Spinal cord (tissue), 10 donors: Measurements from ENCODE around the gene WTIP. TPM values are rescaled to one million over a fixed set of nuclear protein-coding genes. Genes with fewer than 3 reads are reported as not detected.
"Not testable (repeated sequence)": the region's sequence is repeated elsewhere in the genome, so short reads cannot be mapped to it uniquely, and the experiment has no call there.

Experiments used
- DNase-seq, 6 donors: peaks; one replicate each; pipeline versions ENCODE4 v3.0.0 to v3.0.0-alpha.2; 2013 to 2015; ENCODE audit warnings: low spot score in 6 of 6, low read depth in 4 of 6
- H3K27ac ChIP-seq: one replicate; pipeline ENCODE4 v1.5.1; 2013; ENCODE audit warnings: low read depth, low read length, control low read depth
- H3K27me3 ChIP-seq: one replicate; pipeline ENCODE4 v1.6.1; 2013; ENCODE audit warnings: low read length; ENCODE audit not compliant: control insufficient read depth, insufficient read depth
- H3K36me3 ChIP-seq: one replicate; pipeline ENCODE4 v1.6.1; 2013; ENCODE audit warnings: low read length; ENCODE audit not compliant: control insufficient read depth, insufficient read depth
- H3K4me1 ChIP-seq: one replicate; pipeline ENCODE4 v1.6.1; 2013; ENCODE audit warnings: low read length; ENCODE audit not compliant: control insufficient read depth, insufficient read depth
- H3K4me3 ChIP-seq: one replicate; pipeline ENCODE4 v1.5.1; 2013; ENCODE audit warnings: low read depth, low read length, control low read depth
- H3K9me3 ChIP-seq: one replicate; pipeline ENCODE4 v1.6.1; 2013; ENCODE audit warnings: low read length; ENCODE audit not compliant: control insufficient read depth, insufficient read depth
- WGBS: methylation state at CpG from one replicate; pipeline ENCODE4 v1.1.5; 2013; ENCODE audit warnings: missing lambda C conversion rate; ENCODE audit not compliant: insufficient coverage; 5-methylcytosine and 5-hydroxymethylcytosine counted together
- polyA plus RNA-seq, 2 donors: library from polyadenylated mRNA; unstranded; fragments of 120-200 nt; gene quantifications; one replicate each; pipeline ENCODE4 v1.2.1, GENCODE V29; 2013; ENCODE audit not compliant: insufficient read length in 2 of 2
- total RNA-seq, 2 donors: library from RNA; depleted of rRNA in 1 of 2; stranded (reverse); fragments of 120-200 nt in 1 of 2; fragments of >200 nt in 1 of 2; gene quantifications; one replicate each; pipeline versions ENCODE4 v1.2.3 to v1.2.4, GENCODE V29; 2013 to 2014
- donor health status: healthy.

WTIP gene
- total and polyA plus RNA-seq, 4 donors, result 17.3 to 39.9 (median 32.2) TPM

DNA sequence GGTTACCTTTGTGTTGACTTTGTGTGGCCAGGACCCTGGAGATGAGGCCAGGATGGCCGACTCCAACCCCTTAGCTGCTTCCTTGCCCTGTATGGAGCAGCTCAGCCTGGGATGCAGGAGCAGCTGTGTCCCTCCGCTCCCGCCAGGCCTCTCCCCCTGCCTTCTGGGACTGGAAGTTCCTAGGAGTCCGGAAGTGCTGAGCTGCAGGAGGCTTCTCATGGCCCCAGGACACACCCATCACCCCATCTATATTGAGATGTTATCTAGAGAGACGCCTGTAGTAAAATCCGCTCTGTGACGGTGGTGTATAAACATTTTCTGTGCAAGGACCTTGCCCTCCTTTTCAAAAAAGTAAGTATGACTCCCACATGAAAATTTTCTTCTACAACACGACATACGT, 27.0 kb downstream of the WTIP start:
- Histone ChIP-seq H3K4me1 (no peaks in the 10 kb centered on the region), H3K4me3 (no peak overlapping the region), H3K27me3 (no peaks in the 10 kb centered on the region), H3K9me3 (no peaks in the 10 kb centered on the region), H3K36me3 (no peaks in the 10 kb centered on the region), H3K27ac (no peak overlapping the region)
- no peak for DNase-seq
- WGBS, result 100% methylated on average over 1 of the region's 9 CpGs

DNA sequence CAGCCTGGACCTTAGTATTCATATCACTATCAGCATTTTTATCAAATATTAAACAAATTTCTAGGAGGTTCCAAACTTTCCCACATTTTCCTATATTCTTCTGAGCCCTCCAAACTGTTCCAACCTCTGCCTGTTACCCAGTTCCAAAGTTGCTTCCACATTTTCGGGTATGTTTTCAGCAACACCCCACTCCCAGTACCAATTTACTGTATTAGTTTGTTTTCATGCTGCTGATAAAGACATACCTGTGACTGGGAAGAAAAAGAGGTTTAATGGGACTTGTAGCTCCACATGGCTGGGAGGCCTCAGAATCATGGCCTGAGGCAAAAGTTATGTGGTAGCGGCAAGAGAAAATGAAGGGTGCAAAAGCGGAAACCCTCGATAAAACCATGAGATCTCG, 29.3 kb downstream of the WTIP start:
- WGBS, result no CpG with 5 or more reads among the region's 5 CpGs
- H3K4me3 ChIP-seq, H3K27ac ChIP-seq, H3K27me3 ChIP-seq, H3K36me3 ChIP-seq, DNase-seq, H3K4me1 ChIP-seq, H3K9me3 ChIP-seq: not testable (repeated sequence)

DNA sequence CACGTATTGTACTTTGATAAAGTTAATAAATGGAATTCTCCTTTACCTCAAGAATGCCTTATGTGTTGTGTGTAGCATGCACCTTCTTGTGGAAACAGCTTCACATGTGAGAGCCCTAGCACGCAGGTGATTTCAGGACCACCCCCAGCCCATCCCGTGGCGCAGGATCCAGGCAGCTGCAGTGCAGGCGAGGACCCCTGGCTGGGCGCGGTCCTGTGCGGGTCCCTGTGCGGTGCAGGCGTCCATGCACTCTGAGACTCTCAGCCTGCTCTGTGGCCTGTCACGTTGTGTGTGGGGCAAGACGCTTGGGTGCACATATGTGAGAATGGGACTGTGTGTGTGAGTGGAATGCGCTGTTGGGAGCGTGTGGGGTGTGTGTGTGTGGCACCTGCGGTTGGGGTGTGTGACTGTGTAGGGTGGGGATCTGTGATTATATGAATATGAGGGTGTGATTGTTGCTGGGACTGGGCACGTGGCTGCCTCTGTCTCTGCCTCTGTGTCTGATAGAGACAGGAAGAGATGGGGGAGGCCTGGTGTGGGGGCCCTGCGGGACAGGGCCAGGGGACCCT, 30.8 kb downstream of the WTIP start:
- H3K27ac ChIP-seq, result no peak overlapping the region
- no peak overlapping the region for H3K4me3 ChIP-seq
- no peaks in the 10 kb centered on the region for H3K27me3 ChIP-seq
- no peaks in the 10 kb centered on the region for H3K9me3 ChIP-seq
- DNase-seq, result no peak
- H3K36me3 ChIP-seq, result no peaks in the 10 kb centered on the region
- WGBS, result 87% methylated on average over 16 of the region's 17 CpGs
- H3K4me1 ChIP-seq, result no peaks in the 10 kb centered on the region

- WGBS, result 84% methylated on average over 6 of the region's 6 CpGs
- H3K4me1 ChIP-seq, result no peaks in the 10 kb centered on the region
These were observed 32.2 kb downstream of the WTIP start for GRCh38 chr19:34513767-34514166.

DNA sequence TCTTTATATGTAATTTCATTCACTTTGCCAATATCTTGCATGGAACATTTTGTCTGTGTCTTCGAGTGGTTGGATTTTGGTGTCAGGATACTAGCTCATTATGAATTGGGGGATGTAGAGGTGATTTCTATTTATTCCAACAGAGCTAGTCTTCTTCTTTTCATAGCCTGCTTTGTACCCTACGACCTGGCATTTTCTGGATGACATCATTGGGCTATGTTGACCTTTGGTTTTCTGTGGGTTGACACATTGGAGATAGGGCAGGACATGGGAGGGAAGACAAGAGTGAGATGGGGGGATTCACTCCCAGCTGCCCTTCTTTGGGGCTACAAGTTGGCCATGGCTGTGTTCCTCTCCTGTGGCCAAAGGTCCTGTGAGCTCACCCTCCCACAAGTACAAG, 38.0 kb downstream of the WTIP start:
- no CpG with 5 or more reads among the region's 2 CpGs for WGBS
- Histone ChIP-seq H3K4me3 (no peak overlapping the region), H3K36me3 (no peaks in the 10 kb centered on the region), H3K27me3 (peaks cover 2% of the 10 kb centered on the region), H3K4me1 (no peaks in the 10 kb centered on the region), H3K27ac (no peak overlapping the region), H3K9me3 (no peaks in the 10 kb centered on the region)
- DNase-seq, result no peak

More at GRCh38 chr19:34513767-34514166, 32.2 kb downstream of the WTIP start:
- DNase-seq, result no peak
- Histone ChIP-seq H3K9me3 (no peaks in the 10 kb centered on the region), H3K36me3 (no peaks in the 10 kb centered on the region), H3K27me3 (no peaks in the 10 kb centered on the region), H3K4me3 (no peak overlapping the region), H3K27ac (no peak overlapping the region)

DNA sequence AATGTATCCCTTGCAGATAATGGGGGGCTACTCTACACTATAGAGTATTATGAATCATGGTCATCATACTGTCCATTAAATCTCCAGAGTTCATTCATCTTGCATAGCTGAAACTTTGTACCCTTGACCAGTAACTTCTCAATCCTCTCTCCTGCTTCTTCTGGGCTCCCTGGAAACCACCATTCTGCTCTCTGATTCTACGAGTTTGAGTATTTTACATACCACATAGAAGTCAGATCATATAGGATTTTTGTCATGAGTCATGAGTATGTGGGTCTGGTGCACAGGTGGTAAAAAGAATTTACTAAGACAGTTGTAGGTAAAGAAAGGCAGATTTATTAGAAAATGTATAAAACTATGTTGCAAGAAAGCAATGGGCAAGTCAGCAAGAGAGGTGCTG, 41.9 kb downstream of the WTIP start:
- Histone ChIP-seq H3K4me3 (no peak overlapping the region), H3K4me1 (no peaks in the 10 kb centered on the region), H3K36me3 (no peaks in the 10 kb centered on the region), H3K27me3 (peaks cover 2% of the 10 kb centered on the region), H3K9me3 (no peaks in the 10 kb centered on the region), H3K27ac (no peak overlapping the region)
- no peak for DNase-seq
- WGBS, result no CpG with 5 or more reads among the region's 1 CpG

DNA sequence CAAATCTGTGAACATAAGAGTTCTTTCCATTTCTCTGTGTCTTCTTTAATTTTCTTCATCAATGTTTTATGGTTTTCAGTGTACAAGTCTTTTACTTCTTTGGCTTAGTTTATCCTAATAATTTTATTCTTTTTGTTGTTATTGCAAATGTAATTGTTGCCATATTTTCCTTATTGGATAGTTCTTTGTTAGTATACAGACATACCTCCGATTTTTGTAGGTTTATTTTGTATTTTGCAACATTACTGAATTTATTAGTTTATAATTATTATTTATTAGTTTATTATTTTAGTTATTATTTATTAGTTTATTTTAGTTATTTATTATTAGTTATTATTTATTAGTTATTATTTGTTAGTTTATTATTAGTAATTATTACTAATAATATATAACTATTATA, 43.4 kb downstream of the WTIP start:
- DNase-seq, result no peak

GRCh38 chr19:34534206-34534605, 52.6 kb downstream of the WTIP start:
- Histone ChIP-seq H3K36me3 (no peaks in the 10 kb centered on the region), H3K4me3 (no peak overlapping the region), H3K9me3 (no peaks in the 10 kb centered on the region), H3K27me3 (peaks cover 3% of the 10 kb centered on the region), H3K27ac (no peak overlapping the region), H3K4me1 (no peaks in the 10 kb centered on the region)
- no peak for DNase-seq

More for the DNA sequence above, 43.4 kb downstream of the WTIP start:
- Histone ChIP-seq H3K4me1 (no peaks in the 10 kb centered on the region), H3K36me3 (no peaks in the 10 kb centered on the region), H3K27me3 (peaks cover 2% of the 10 kb centered on the region), H3K27ac (no peak overlapping the region), H3K4me3 (no peak overlapping the region), H3K9me3 (no peaks in the 10 kb centered on the region)
- WGBS, result no CpG with 5 or more reads among the region's 1 CpG

- no CpG with 5 or more reads among the region's 2 CpGs for WGBS
- no peaks in the 10 kb centered on the region for H3K36me3 ChIP-seq
- no peak overlapping the region for H3K4me3 ChIP-seq
These were observed 57.8 kb downstream of the WTIP start for GRCh38 chr19:34539396-34539795.

DNA sequence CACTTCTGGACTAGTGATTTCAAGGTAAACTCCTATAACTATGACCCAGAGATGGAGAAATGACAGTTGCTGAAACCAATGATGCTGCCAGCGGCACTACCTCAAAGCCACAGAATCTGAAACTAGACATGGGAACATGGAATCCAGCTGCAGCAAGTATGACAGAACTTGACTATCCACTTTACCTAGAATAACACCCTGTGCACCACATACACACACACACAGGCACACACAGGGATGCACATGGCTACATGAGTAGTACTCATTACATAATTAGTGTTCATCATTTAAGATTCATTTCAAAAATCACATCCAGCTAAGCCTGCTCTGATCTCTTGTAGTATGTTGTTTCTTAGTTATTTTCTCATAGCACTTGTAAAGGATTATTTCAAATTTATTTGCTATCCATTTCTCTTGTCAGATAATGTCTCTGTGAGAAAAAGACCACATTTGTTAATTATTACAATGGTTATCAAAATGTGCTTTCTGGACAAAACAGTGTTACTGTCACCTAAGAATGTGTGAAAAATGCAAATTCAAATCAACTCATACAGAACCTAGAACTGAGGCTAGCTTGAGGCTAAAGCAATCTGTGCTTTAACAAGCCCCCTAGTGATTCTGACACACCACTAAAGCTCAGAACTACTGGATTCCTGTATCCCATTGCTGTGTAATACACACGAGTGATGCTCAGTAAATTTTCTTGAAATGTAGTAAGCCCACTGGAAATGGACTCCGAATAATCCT, 59.4 kb downstream of the WTIP start:
- DNase-seq, result no peak
- no peaks in the 10 kb centered on the region for H3K4me1 ChIP-seq
- 91% methylated on average over 1 of the region's 3 CpGs for WGBS
- H3K4me3 ChIP-seq, result no peak overlapping the region
- H3K36me3 ChIP-seq, result no peaks in the 10 kb centered on the region
- H3K9me3 ChIP-seq, result no peaks in the 10 kb centered on the region
- no peak overlapping the region for H3K27ac ChIP-seq
- no peaks in the 10 kb centered on the region for H3K27me3 ChIP-seq

More at GRCh38 chr19:34539396-34539795, 57.8 kb downstream of the WTIP start:
- H3K27me3 ChIP-seq, result no peaks in the 10 kb centered on the region
- H3K27ac ChIP-seq, result no peak overlapping the region
- H3K4me1 ChIP-seq, result no peaks in the 10 kb centered on the region
- no peaks in the 10 kb centered on the region for H3K9me3 ChIP-seq
- DNase-seq, result no peak
